ENCODE measurements around the gene MCRIP1.

MCRIP1 gene

GRCh38 chr17:81852237-81852636 is 19.1 kb upstream of the MCRIP1 start:
- DNase-seq (ENCODE audit: low spot score in 2 of 2) = no peak
- no peaks in the 10 kb centered on the region for H3K4me1 ChIP-seq
- H3K4me3 ChIP-seq = no peak overlapping the region
- in situ Hi-C loops (cut with MboI; ENCODE audit: low sequenced_read_pairs) = no loop called here
- H3K36me3 ChIP-seq (replicated peaks) = peaks cover 70% of the 10 kb centered on the region
- H3K9me3 ChIP-seq = no peaks in the 10 kb centered on the region
- no peaks in the 10 kb centered on the region for H3K27me3 ChIP-seq (ENCODE audit: low read depth)

- Histone ChIP-seq H3K4me3 (no peak overlapping the region), H3K9me3 (no peaks in the 10 kb centered on the region), H3K4me1 (no peaks in the 10 kb centered on the region), H3K36me3 (replicated peaks) (peaks cover 72% of the 10 kb centered on the region), H3K27me3 (ENCODE audit: low read depth) (no peaks in the 10 kb centered on the region)
- in situ Hi-C loops (cut with MboI; ENCODE audit: low sequenced_read_pairs) = no loop called here
- DNase-seq (ENCODE audit: low spot score in 2 of 2) = no peak
These were observed 18.3 kb upstream of the MCRIP1 start for GRCh38 chr17:81851423-81851822.

- in situ Hi-C loops (cut with MboI; ENCODE audit: low sequenced_read_pairs) = no loop called here
- H3K36me3 ChIP-seq (replicated peaks) = peaks cover 81% of the 10 kb centered on the region
These were observed 16.4 kb upstream of the MCRIP1 start for GRCh38 chr17:81849457-81849856.

GRCh38 chr17:81846743-81847689 is 13.9 kb upstream of the MCRIP1 start:
- Histone ChIP-seq H3K4me1 (no peaks in the 10 kb centered on the region), H3K9me3 (no peaks in the 10 kb centered on the region), H3K36me3 (replicated peaks) (peaks cover 79% of the 10 kb centered on the region), H3K27me3 (ENCODE audit: low read depth) (no peaks in the 10 kb centered on the region), H3K4me3 (no peak overlapping the region)
- no peak for DNase-seq (ENCODE audit: low spot score in 2 of 2)
- in situ Hi-C loops (cut with MboI; ENCODE audit: low sequenced_read_pairs) = no loop called here

More at GRCh38 chr17:81849457-81849856, 16.4 kb upstream of the MCRIP1 start:
- H3K9me3 ChIP-seq = no peaks in the 10 kb centered on the region
- no peak for DNase-seq (ENCODE audit: low spot score in 2 of 2)
- no peak overlapping the region for H3K4me3 ChIP-seq
- no peaks in the 10 kb centered on the region for H3K4me1 ChIP-seq
- H3K27me3 ChIP-seq (ENCODE audit: low read depth) = no peaks in the 10 kb centered on the region

GRCh38 chr17:81845881-81846742 is 13.0 kb upstream of the MCRIP1 start:
- Histone ChIP-seq H3K27me3 (ENCODE audit: low read depth) (no peaks in the 10 kb centered on the region), H3K4me3 (no peak overlapping the region), H3K9me3 (no peaks in the 10 kb centered on the region), H3K4me1 (no peaks in the 10 kb centered on the region), H3K36me3 (replicated peaks) (peaks cover 71% of the 10 kb centered on the region)
- in situ Hi-C loops (cut with MboI; ENCODE audit: low sequenced_read_pairs) = no loop called here
- DNase-seq (ENCODE audit: low spot score in 2 of 2) = no peak

GRCh38 chr17:81845361-81845760 is 12.3 kb upstream of the MCRIP1 start:
- H3K4me3 ChIP-seq = no peak overlapping the region
- no peaks in the 10 kb centered on the region for H3K27me3 ChIP-seq (ENCODE audit: low read depth)
- no peak for DNase-seq (ENCODE audit: low spot score in 2 of 2)
- no peaks in the 10 kb centered on the region for H3K4me1 ChIP-seq
- H3K36me3 ChIP-seq (replicated peaks) = peaks cover 71% of the 10 kb centered on the region
- in situ Hi-C loops (cut with MboI; ENCODE audit: low sequenced_read_pairs) = no loop called here
- no peaks in the 10 kb centered on the region for H3K9me3 ChIP-seq

GRCh38 chr17:81844887-81845286 is 11.8 kb upstream of the MCRIP1 start:
- H3K36me3 ChIP-seq (replicated peaks) = peaks cover 68% of the 10 kb centered on the region
- H3K27me3 ChIP-seq (ENCODE audit: low read depth) = no peaks in the 10 kb centered on the region
- H3K4me3 ChIP-seq = no peak overlapping the region
- in situ Hi-C loops (cut with MboI; ENCODE audit: low sequenced_read_pairs) = no loop called here
- DNase-seq (ENCODE audit: low spot score in 2 of 2) = no peak
- no peaks in the 10 kb centered on the region for H3K4me1 ChIP-seq
- no peaks in the 10 kb centered on the region for H3K9me3 ChIP-seq

GRCh38 chr17:81844327-81844851 is 11.3 kb upstream of the MCRIP1 start:
- Histone ChIP-seq H3K4me3 (no peak overlapping the region), H3K9me3 (no peaks in the 10 kb centered on the region), H3K27me3 (ENCODE audit: low read depth) (no peaks in the 10 kb centered on the region), H3K4me1 (no peaks in the 10 kb centered on the region), H3K36me3 (replicated peaks) (peaks cover 64% of the 10 kb centered on the region)
- in situ Hi-C loops (cut with MboI; ENCODE audit: low sequenced_read_pairs) = no loop called here
- DNase-seq (ENCODE audit: low spot score in 2 of 2) = no peak

- Histone ChIP-seq H3K4me1 (no peaks in the 10 kb centered on the region), H3K36me3 (replicated peaks) (peaks cover 60% of the 10 kb centered on the region), H3K9me3 (no peaks in the 10 kb centered on the region), H3K4me3 (no peak overlapping the region), H3K27me3 (ENCODE audit: low read depth) (no peaks in the 10 kb centered on the region)
- in situ Hi-C loops (cut with MboI; ENCODE audit: low sequenced_read_pairs) = no loop called here
- no peak for DNase-seq (ENCODE audit: low spot score in 2 of 2)
These were observed 10.7 kb upstream of the MCRIP1 start for GRCh38 chr17:81843713-81844326.

- Histone ChIP-seq H3K9me3 (no peaks in the 10 kb centered on the region), H3K36me3 (replicated peaks) (peaks cover 55% of the 10 kb centered on the region), H3K27me3 (ENCODE audit: low read depth) (no peaks in the 10 kb centered on the region), H3K4me1 (no peaks in the 10 kb centered on the region), H3K4me3 (no peak overlapping the region)
- DNase-seq (ENCODE audit: low spot score in 2 of 2) = no peak
- in situ Hi-C loops (cut with MboI; ENCODE audit: low sequenced_read_pairs) = no loop called here
These were observed 9.8 kb upstream of the MCRIP1 start for GRCh38 chr17:81842725-81843504.

GRCh38 chr17:81842378-81842724 is 9.3 kb upstream of the MCRIP1 start:
- no peak overlapping the region for H3K4me3 ChIP-seq
- no peak for DNase-seq (ENCODE audit: low spot score in 2 of 2)
- no peaks in the 10 kb centered on the region for H3K27me3 ChIP-seq (ENCODE audit: low read depth)
- no peaks in the 10 kb centered on the region for H3K4me1 ChIP-seq
- in situ Hi-C loops (cut with MboI; ENCODE audit: low sequenced_read_pairs) = no loop called here
- H3K9me3 ChIP-seq = no peaks in the 10 kb centered on the region
- H3K36me3 ChIP-seq (replicated peaks) = peaks cover 50% of the 10 kb centered on the region

GRCh38 chr17:81841866-81842265 is 8.8 kb upstream of the MCRIP1 start:
- Histone ChIP-seq H3K4me1 (no peaks in the 10 kb centered on the region), H3K36me3 (replicated peaks) (peaks cover 45% of the 10 kb centered on the region)

More at GRCh38 chr17:81841866-81842265, 8.8 kb upstream of the MCRIP1 start:
- H3K9me3 ChIP-seq = no peaks in the 10 kb centered on the region
- H3K4me3 ChIP-seq = no peak overlapping the region
- no peaks in the 10 kb centered on the region for H3K27me3 ChIP-seq (ENCODE audit: low read depth)
- in situ Hi-C loops (cut with MboI; ENCODE audit: low sequenced_read_pairs) = no loop called here
- no peak for DNase-seq (ENCODE audit: low spot score in 2 of 2)

All from HAP-1 (cell line).